Glomerular endothelial cell (primary cell): Measurements from ENCODE around the gene ETNK2. TPM values are rescaled to one million over a fixed set of nuclear protein-coding genes. Genes with fewer than 3 reads are reported as not detected.

Experiments
- DNase-seq: peaks from one replicate; pipeline ENCODE4 v3.0.0-alpha.2; 2011; ENCODE audit warnings: low read depth, low spot score; ENCODE audit errors: extremely low read depth
- total RNA-seq: library from RNA; depleted of rRNA; stranded (reverse); fragments of >200 nt; gene quantifications from 2 replicates; pipeline ENCODE4 v1.2.3, GENCODE V29; 2015

The ETNK2 gene
- total RNA-seq, 1 donor from 2014 or later: 15.3 TPM

DNA sequence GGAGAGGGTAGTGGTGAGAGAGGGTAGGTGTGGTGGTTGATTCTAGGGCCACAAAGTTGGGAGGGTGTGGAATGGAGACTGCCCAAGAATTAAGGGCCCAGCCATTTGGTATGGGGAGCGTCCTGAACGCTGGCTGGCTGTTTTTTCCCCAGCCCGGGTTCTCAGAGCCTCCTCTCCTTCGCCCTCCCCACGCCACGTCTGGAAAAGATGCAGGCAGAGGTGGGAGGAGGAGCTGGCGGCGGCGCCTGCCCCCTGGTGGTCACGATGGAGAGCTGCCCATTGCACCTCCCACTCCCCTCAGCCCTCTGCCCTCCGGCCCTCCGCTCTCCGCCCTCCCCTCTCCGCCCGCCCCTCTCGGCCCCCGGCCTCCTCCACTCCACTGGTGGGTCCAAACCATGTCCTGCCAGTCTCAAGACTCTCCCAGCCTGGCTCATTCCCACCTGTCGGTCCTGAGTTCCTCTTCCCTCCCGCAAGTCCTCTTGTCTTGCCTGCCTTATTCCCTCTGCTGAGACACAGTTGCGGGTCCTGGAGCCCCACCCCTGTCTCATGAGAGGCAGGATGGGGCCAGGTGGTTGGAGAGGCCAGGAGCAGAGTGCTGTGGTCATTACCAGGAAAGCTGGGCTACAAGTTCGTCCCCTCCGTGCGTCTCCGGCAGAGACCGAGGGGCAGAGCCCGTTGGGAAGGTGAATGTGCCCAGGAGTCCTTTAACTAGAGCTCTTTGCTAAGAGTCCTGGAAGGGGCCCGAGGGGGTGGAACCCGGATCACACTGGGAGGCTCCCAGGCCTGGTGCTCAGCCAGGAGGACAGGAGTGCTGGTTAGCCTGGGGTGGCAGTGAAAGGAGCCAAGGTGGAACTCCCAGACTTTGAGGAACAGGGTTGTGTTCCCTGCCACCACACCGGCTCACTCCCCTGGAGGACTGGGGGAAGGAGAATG lies 22.6 kb downstream of the ETNK2 start:
- DNase-seq: no peak

DNA sequence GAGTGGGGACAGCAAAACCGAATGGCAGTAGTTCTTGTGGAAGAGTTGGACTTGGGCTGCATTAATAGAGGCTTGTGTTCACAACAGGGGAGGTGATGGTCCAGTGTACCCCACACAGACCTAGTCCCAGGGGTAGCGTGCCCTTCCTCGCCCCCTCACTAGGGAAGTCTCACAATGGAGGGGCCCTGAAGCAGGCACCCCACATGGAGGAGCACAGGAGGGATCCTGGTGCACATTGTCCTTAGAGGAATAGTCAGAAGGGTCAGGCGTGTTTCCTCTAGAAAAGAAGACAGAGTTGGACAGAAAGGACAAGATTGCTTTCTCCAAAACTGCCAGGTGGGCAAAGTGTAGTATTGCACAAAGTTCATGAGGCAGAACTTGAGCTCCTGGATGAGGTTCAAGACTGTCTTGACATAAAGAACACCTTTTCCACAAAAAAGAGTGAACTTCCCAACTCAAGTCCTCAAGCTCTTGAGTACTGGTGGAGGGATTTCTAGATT lies 23.3 kb downstream of the ETNK2 start:
- no peak for DNase-seq

DNA sequence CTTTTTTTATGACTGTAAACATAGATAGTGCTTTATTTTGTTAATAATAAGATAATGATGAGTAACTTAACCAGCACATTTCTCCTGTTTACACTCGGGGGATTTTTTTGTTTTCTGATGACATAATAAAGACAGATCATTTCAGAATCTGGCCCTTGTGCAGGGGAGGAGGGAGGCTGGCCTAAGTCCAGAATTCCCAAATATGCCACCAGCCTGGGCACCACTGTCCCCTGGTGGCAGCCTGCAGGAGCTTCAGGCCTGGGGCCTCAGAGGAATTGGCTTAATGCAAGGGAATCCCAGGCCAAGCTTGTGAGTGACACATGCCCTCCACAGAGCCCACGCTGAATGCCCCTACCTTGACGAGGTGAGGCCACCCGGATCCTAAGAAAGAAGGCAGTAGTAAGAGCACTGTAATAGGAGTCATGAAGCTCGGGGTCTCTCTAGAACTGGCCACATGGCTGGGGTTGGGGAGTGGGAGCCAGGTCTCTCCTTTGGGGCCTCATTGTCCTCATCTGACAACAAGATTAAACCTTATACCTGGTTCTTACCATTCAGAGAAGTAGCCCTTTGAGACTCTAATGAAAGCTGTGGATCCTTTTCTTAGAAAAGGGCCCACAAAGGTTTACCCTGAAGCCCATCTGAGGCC lies 24.1 kb downstream of the ETNK2 start:
- DNase-seq: no peak

DNA sequence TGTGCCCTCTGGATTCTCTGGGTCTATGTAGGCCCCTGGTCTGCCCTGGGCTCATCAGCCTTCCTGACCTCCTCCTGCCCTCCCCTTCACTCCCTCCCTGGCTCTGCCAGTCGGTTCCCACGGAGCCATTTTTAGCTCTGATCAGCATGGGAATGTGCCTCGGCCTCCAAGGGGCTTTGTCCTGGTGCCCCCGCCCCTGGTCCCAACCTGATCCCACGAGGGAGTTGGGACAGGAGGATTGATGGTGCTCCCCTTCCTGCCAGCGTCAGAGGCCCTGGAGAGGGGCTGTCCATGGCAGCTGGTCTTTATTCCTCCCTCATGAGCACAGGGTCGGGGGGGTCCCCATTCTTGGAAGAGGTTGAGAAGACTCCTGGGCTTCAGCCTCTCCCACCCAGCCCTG lies 24.9 kb downstream of the ETNK2 start:
- DNase-seq: no peak

DNA sequence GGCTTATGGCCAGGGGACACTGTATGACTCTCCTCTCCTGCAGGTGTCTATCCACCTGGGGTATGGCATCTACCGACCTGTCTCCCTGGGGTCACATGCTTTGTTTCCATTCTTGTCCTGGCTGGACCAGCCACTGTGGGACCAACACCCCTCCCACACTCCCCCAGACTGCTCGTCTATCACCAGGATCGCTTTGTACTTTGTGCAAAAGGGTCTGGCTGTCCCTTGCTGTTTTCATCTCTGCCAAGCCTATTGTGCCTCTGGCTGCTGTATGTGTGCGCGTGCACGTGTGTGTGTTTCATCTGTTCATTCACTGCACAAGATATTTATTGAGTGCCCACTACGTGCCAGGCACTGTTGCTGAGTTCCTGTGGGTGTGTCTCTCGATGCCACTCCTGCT lies 25.5 kb downstream of the ETNK2 start:
- no peak for DNase-seq

DNA sequence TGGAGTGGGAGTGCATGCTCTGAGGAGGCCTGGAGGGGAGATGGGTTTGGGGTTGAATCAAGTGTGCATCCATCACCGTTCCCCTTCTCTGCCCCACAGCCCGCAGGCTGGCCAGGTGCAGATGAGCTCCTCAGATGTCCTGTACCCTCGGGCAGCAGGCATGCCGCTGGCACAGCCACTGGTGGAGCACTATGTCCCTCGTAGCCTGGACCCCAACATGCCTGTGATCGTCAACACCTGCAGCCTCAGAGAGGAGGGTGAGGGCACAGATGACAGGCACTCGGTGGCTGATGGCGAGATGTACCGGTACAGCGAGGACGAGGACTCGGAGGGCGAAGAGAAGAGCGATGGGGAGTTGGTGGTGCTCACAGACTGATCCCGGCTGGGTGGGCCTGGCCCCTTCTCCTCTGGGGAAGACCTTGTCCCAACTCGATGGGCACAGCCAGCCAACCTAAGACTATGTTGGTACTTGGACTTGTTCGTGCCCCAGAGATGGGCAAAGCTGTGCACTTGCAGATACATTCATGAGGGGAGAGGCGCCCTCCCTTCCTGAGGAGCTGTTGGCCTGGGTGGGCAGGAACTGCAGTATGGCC lies 26.0 kb downstream of the ETNK2 start:
- no peak for DNase-seq

DNA sequence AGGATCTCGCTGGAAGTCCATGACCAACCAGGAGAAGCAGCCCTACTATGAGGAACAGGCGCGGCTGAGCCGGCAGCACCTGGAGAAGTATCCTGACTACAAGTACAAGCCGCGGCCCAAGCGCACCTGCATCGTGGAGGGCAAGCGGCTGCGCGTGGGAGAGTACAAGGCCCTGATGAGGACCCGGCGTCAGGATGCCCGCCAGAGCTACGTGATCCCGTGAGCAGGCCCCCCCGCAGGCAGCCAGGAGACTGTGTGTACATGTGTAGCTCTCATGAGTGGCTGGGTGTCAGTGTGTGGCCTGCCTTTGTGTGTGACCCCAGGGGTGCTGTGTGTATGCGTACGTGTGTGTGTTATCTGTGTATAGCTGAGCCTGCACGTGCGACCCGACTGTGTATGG lies 27.2 kb downstream of the ETNK2 start:
- no peak for DNase-seq

DNA sequence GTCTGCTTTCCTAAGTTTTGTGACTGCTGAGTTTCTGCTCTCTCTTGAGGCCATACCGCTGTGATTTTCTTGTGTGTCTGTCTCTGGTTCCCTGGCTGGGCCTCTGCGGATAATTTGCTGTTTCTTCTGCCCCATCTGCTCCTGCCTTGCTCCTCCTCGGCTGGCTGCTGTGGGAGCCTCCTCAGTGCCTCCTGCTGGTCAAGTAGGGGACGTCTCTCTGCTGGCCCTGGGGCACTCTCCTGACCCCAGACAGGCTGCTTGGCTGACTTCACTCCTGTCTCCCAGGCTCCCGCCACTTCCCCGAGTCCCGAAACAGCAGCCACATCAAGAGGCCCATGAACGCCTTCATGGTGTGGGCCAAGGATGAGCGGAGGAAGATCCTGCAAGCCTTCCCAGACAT lies 28.5 kb downstream of the ETNK2 start:
- no peak for DNase-seq

DNA sequence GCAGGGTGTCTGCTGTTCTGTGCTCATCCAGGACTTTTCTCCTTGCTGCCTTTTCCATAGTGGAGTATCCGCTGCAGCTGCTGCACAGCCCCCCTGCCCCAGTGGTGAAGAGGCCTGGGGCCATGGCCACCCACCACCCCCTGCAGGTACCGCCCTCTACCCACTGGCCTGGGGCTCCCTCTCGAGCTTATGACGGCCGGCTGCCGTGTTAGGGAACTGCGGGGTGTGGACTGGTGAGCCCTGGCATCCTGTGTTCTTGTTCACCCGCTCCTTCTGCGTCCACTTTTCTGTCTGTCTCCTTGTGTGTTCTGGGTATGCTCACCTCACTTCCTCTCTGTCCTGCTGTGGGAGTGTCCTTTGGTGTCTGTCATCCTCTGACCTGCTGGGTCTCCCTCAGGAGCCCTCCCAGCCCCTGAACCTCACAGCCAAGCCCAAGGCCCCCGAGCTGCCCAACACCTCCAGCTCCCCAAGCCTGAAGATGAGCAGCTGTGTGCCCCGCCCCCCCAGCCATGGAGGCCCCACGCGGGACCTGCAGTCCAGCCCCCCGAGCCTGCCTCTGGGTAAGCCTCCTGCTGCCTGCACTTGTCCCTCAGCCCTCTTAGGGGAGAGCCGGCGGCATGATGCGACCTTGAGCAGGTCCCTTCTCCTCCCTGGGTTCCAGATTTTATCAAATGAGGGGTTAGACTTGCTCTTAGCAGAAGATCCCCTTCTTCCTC lies 29.8 kb downstream of the ETNK2 start:
- no peak for DNase-seq

DNA sequence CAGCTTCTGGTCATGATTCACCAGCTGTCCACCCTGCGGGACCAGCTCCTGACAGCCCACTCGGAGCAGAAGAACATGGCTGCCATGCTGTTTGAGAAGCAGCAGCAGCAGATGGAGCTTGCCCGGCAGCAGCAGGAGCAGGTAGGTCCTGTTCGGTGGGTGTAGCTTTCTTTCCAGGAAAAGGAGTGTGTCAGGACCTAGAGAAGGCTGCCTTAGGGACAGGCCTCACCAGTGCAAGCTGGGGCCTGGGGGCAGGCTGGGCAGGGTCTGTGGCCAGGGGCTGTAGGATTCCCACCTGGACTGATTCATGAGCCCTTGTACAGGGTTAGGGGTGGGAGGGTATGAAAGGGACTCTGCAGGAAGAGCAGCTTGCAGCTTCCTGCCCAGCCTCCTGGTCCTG lies 35.3 kb downstream of the ETNK2 start:
- DNase-seq: no peak

DNA sequence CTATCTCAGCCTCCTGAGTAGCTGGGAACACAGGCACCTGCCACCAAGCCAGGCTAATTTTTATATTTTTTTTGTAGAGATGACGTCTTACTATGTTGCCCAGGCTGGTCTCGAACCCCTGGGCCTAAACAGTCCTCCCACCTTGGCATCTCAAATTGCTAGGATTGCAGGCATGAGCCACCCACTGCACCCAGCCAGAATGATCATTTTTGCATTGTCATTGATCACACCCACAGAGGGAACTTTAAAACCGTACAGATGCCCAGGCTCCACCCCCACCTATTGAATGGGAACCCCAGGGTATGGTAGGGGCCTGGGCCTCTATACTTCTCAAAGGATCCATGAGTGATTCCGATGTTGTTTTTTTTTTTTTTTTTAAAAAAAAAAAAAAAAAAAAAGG lies 36.7 kb downstream of the ETNK2 start:
- no peak for DNase-seq

DNA sequence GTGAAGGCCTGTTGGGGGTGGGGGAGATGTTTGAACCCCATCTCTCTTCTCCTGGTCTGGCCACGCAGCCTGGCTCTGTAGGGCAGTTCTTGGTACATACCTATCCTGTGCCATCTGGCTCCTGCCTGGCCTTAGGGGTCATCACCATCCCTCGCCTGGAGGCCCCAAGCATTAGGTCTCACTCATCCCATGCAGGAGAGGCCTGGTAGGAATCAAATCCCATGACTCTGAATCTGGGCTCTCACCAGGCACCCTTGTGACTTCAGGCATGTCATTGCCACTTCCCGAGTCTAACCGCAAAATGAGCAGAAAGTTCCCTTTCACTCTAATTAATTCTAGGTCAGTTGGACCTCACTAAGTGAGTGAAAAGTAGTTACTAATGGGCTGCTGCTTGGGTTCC lies 37.2 kb downstream of the ETNK2 start:
- no peak for DNase-seq

DNA sequence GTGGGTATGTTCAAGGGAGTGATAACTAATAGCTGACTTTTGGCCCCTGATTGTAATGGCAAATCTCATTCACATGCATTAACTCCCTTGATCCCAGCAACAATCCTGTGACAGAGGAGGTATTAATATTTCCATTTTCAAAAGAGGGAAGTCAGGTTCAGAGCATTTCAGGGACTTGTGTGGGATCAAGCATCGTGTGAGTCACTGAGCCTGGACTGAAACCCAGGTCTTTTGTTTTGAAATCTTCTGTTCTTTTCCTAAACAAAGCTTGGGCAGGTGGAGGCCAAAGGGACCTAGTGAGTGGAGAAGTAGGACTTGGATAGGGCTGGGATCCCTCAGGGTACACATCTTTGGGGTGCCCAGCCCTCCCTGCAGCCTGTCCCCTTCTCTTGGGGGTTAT lies 37.9 kb downstream of the ETNK2 start:
- no peak for DNase-seq

DNA sequence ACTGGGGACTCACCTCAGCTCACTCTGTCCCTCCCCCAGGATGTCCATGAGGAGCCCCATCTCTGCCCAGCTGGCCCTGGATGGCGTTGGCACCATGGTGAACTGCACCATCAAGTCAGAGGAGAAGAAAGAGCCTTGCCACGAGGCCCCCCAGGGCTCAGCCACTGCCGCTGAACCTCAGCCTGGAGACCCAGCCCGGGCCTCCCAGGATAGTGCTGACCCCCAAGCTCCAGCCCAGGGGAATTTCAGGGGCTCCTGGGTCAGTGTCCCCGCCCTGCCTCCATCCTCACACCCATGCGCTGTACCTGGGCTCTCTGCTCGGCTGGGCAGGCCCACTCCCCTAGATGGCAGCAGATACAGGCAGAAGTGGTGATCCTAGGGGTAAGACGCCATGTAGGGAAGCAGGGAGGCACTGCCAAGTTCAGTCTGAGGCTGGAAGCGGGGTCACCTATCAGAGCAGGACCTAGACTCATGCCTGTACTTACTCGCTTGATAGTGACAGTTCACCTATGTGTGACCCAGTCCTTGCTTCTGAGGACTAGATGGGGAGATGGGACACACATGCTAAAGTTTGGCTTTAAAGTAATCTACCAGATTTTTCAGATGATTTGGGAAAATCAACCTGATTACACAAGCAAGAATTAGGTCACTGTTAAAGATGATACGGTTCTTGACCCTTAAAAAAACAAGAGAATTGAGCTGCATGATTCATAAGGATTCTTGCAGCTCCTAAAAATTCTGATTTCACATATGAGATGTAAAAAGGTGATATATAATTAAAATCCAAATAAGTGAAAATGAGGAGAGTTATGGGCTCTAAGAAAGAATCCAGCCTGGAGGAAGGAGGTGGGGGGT lies 38.7 kb downstream of the ETNK2 start:
- no peak for DNase-seq

DNA sequence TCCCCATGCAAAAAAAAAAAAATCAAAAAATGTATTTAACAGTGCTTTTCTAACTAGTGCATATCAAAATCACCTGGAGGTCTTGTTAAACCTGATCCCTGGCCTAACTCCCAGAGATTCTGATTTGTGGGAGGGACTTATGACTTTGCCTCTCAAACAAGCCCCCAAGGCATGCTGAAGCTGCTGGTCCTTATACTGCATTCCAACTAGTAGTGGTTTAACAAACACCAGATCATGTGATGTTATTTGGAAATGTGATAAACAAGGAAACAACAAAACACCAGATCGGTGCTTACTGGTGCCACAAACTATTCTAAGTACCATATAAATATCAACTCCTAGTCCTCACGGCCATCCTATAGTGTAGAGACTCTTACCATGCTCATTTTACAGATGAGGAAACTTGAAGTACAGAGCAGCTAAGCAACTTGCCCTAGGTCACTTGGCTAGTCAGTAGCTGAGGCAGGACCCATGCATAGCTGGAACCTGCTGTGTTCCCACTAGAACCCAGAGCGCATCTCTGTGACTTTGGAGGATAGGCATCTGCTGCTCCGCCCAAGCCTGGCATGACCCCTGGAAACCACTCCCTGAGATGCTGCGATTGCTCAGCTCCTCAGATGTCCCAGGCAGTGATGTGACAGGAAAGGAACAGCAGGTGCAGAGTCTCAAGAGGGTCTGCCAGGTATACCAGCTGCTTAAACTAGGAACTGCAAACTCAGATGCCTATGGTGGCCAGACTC lies 40.8 kb downstream of the ETNK2 start:
- no peak for DNase-seq

DNA sequence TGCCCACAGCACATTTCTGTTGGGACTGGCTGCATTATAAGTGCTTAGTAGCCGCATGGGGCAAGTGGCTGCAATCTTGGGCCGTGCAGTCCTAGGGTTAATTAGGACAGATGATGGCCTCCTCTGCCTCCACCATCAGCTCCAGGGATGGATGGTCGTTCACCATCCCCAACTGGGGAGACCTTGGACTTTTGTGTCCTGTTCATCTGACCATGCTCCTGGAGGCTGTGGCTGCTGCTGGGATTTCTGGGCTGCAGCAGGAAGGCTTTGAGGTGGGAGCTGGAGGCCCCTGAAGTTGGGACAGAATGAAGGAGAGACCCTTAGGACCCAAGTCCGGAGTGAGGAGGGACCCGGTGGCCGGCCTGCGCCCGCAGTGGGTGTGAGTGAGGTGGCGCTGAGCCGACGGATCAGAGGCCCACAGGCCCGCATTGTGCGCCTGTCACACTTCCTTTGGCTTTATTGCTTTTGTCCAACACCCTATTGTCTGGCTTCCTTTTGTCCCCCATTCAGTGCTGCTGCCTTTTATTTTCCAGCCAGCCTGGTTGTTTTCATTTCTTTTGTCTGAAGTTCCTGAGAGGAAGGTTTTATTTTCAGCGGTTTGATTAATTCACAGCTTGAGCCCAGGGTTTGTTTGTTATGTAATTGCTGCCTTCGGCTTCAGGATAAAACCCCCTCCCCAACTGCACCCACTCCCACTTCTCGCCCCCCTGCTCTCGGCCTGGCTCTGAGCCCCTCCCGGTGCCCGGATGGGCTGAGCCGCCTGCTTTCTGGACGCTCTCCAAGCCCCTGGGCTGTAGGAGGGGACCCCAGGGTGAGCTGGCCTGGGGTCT lies 43.3 kb downstream of the ETNK2 start:
- DNase-seq: no peak

DNA sequence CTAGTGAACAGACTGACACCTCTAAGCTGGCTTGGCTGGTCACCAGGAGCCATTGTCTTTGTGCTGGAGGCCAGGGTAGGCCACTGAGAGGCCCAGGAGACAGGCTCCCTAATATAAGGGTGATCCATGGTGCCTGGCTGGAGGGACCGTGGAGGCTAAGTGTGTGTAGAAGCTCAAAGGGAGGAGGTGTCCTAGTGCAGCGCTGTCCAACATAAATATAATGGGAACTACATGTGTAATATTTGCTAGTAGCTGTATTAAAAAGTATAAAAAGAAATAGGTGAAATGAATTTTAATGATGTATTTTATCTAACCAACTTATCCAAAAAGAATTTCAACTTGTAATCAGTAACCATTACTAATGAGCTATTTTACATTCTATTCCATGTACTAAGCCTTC lies 44.0 kb downstream of the ETNK2 start:
- DNase-seq: no peak

DNA sequence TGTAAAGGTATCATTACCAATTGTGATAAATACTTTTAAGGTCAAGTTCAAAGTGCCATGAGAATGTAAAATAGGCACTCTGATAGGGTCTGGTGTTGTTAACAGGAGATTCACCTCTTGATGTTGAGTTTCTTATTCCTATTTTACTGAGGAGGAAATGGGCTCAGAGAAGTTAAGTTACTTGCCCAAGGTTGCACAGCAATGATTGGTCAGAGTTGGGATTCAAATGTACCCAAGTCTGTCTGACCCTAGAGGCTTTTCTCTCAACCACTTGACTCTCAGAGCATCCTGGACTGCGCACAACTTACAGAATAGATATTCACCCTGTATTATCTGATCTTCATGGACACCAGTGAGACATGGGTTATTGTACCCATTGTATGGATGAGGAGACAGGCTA lies 45.0 kb downstream of the ETNK2 start:
- no peak for DNase-seq

DNA sequence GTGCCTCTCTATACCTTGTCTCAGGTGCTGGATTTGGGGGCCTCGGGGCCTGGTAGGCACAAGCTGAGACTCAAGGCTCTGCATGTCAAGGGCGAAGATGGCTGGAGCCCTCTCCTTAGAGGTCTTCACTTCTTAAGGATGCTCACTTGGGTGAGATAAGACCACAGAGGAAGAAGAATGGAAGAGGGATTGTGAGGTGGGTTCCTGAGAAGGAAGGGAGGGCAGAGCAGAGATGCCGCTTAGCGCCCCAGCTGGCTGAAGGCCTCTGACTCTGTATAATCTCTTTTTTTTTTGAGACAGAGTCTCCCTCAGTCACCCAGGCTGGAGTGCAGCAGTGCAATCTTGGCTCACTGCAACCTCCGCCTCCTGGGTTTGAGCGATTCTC lies 46.7 kb downstream of the ETNK2 start:
- no peak for DNase-seq
